DOHH2 (cell line): ENCODE results near the gene GMPR2.

Experiments
- EZH2phosphoT487 ChIP-seq: fragments of 200-600 bp; sonication (generic); IDR thresholded peaks from 2 replicates; pipeline ENCODE4 v1.6.1; 2017; ENCODE audit warnings: borderline replicate concordance, mild to moderate bottlenecking, antibody characterized with exemption, low read length, moderate library complexity, mixed read lengths
- TF ChIP-seq, protein P1 (sequence below): fragments of 200-600 bp; sonication (generic); IDR thresholded peaks from one replicate; pipeline ENCODE4 v1.5.1; 2014; ENCODE audit warnings: antibody characterized with exemption, mild to moderate bottlenecking, low read depth, low read length; ENCODE audit not compliant: poor library complexity, severe bottlenecking

- TF ChIP-seq, protein P1, sequence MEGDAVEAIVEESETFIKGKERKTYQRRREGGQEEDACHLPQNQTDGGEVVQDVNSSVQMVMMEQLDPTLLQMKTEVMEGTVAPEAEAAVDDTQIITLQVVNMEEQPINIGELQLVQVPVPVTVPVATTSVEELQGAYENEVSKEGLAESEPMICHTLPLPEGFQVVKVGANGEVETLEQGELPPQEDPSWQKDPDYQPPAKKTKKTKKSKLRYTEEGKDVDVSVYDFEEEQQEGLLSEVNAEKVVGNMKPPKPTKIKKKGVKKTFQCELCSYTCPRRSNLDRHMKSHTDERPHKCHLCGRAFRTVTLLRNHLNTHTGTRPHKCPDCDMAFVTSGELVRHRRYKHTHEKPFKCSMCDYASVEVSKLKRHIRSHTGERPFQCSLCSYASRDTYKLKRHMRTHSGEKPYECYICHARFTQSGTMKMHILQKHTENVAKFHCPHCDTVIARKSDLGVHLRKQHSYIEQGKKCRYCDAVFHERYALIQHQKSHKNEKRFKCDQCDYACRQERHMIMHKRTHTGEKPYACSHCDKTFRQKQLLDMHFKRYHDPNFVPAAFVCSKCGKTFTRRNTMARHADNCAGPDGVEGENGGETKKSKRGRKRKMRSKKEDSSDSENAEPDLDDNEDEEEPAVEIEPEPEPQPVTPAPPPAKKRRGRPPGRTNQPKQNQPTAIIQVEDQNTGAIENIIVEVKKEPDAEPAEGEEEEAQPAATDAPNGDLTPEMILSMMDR, result no peak
- no peak for TF ChIP-seq EZH2phosphoT487
Observed at GRCh38 chr14:24271834-24272263, 39.1 kb downstream of the GMPR2 start.
